Measurements from ENCODE around the gene NEK3.

DNA sequence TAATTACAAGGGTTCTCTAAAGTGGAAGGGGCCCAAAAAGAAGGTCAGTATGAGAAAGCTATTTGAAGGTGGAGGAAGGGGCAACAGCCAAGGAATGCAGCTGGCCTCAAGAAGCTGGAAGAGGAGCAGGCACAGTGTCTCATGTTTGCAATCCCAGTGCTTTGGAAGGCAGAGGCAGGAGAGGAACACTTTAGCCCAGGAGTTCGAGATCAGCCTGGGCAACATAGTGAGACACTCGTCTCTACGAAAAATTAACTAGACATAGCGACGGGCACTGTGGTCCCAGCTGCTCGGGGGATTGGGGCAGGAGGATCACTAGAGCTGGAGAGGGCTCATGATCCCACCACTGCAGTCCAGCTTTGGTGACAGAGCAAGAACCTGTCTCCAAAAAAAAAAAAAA is 656 bp upstream of the NEK3 start:
- TF ChIP-seq, protein P1, sequence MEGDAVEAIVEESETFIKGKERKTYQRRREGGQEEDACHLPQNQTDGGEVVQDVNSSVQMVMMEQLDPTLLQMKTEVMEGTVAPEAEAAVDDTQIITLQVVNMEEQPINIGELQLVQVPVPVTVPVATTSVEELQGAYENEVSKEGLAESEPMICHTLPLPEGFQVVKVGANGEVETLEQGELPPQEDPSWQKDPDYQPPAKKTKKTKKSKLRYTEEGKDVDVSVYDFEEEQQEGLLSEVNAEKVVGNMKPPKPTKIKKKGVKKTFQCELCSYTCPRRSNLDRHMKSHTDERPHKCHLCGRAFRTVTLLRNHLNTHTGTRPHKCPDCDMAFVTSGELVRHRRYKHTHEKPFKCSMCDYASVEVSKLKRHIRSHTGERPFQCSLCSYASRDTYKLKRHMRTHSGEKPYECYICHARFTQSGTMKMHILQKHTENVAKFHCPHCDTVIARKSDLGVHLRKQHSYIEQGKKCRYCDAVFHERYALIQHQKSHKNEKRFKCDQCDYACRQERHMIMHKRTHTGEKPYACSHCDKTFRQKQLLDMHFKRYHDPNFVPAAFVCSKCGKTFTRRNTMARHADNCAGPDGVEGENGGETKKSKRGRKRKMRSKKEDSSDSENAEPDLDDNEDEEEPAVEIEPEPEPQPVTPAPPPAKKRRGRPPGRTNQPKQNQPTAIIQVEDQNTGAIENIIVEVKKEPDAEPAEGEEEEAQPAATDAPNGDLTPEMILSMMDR (IDR thresholded peaks at IDR 0.05): no peak
- no peak for TF ChIP-seq POLR2A (IDR thresholded peaks at IDR 0.05)

Measured in uterus (tissue), 2 donors.